GM23248 (cell line): ENCODE measurements around the gene MOB3C.
"Not testable (repeated sequence)": the region's sequence is repeated elsewhere in the genome, so short reads cannot be mapped to it uniquely, and the experiment has no call there.

Experiments
- EZH2 ChIP-seq: fragments of 200-600 bp; sonication (generic); IDR thresholded peaks from 2 replicates; pipeline ENCODE4 v1.6.1; 2018; ENCODE audit warnings: antibody characterized with exemption, mild to moderate bottlenecking; ENCODE audit not compliant: insufficient read depth, poor library complexity, severe bottlenecking
- EZH2phosphoT487 ChIP-seq: fragments of 200-600 bp; sonication (generic); IDR thresholded peaks from 2 replicates; pipeline ENCODE4 v1.6.1; 2018; ENCODE audit warnings: antibody characterized with exemption, moderate library complexity, mild to moderate bottlenecking, low read depth; ENCODE audit not compliant: insufficient read depth

- TF ChIP-seq EZH2, EZH2phosphoT487: not testable (repeated sequence)
These were observed 46.3 kb upstream of the MOB3C start for GRCh38 chr1:46662919-46663318.
